SK-N-SH (cell line): ENCODE results near the gene CAST. TPM values are rescaled to one million over a fixed set of nuclear protein-coding genes. Genes with fewer than 3 reads are reported as not detected.

Experiments
- CTCF ChIA-PET: fragments of 300-600, 350-600 bp; formaldehyde crosslinking; extraction: SDS; loops from one replicate; lab custom pipeline; 2021; lab: Yijun Ruan, JAX
- POLR2A ChIA-PET: fragments of 350-600 bp; sonication (Branson Sonifier 250); formaldehyde crosslinking; extraction: SDS; loops from one replicate; lab custom pipeline; 2020; ENCODE audit warnings: antibody characterized with exemption, inconsistent platforms; lab: Yijun Ruan, JAX
- DNase-seq: peaks from one replicate; pipeline ENCODE4 v3.0.0; 2012
- H2AFZ ChIP-seq: fragments of 200-600 bp; sonication (generic); 2 replicates; pipeline ENCODE4 v1.8.1; 2016; ENCODE audit warnings: antibody characterized with exemption, mild to moderate bottlenecking, low read depth
- H3F3A ChIP-seq: fragments of 200-600 bp; sonication (generic); replicated peaks from 2 replicates; pipeline ENCODE3; 2016; ENCODE audit warnings: antibody characterized with exemption, mild to moderate bottlenecking; ENCODE audit not compliant: insufficient read depth
- H3K27ac ChIP-seq, 2 experiments: fragments of 200-500 bp in 1 of 2; fragments of 200-600 bp in 1 of 2; sonication (Bioruptor generic) in 1 of 2; sonication (generic), shearing (Covaris generic) in 1 of 2; 2 replicates each; pipeline versions ENCODE4 v1.5.1 to v1.6.1; 2014 to 2016; ENCODE audit warnings: low read depth in 2 of 2, inconsistent platforms in 1 of 2, low read length in 1 of 2, mild to moderate bottlenecking in 1 of 2, mixed read lengths in 1 of 2
- H3K27me3 ChIP-seq: fragments of 200-600 bp; sonication (generic), shearing (Covaris generic); 2 replicates; pipeline ENCODE4 v1.6.1; 2016; ENCODE audit warnings: mixed run types; ENCODE audit not compliant: insufficient read depth
- H3K36me3 ChIP-seq, 2 experiments: fragments of 200-500 bp in 1 of 2; fragments of 200-600 bp in 1 of 2; sonication (Bioruptor generic) in 1 of 2; sonication (generic) in 1 of 2; replicated peaks in 1 of 2; 2 replicates each; pipeline versions ENCODE3 to v1.5.1; 2014 to 2016; ENCODE audit warnings: low read length in 1 of 2, mild to moderate bottlenecking in 1 of 2; ENCODE audit not compliant: insufficient read depth in 2 of 2, control insufficient read depth in 1 of 2
- H3K4me1 ChIP-seq, 2 experiments: fragments of 200-500 bp in 1 of 2; fragments of 200-600 bp in 1 of 2; sonication (Bioruptor generic) in 1 of 2; sonication (generic), shearing (Covaris generic) in 1 of 2; 2 replicates each; pipeline versions ENCODE4 v1.5.1 to v1.6.1; 2014 to 2016; ENCODE audit warnings: low read depth in 1 of 2, low read length in 1 of 2, mixed run types in 1 of 2; ENCODE audit not compliant: insufficient read depth in 2 of 2, control insufficient read depth in 1 of 2
- H3K4me2 ChIP-seq: fragments of 200-600 bp; sonication (generic), shearing (Covaris generic); 2 replicates; pipeline ENCODE4 v1.6.1; 2017; ENCODE audit warnings: mixed run types
- H3K4me3 ChIP-seq, 2 experiments: fragments of 200-500 bp in 1 of 2; fragments of 200-600 bp in 1 of 2; sonication (Bioruptor generic) in 1 of 2; sonication (generic), shearing (Covaris generic) in 1 of 2; 2 replicates each; pipeline versions ENCODE4 v1.5.1 to v1.8.1; 2014 to 2016; ENCODE audit warnings: low read depth in 2 of 2, inconsistent platforms in 1 of 2, low read length in 1 of 2, mild to moderate bottlenecking in 1 of 2, mixed read lengths in 1 of 2, moderate library complexity in 1 of 2
- H3K79me2 ChIP-seq: fragments of 200-600 bp; sonication (generic); 2 replicates; pipeline ENCODE4 v1.8.1; 2017; ENCODE audit warnings: mild to moderate bottlenecking; ENCODE audit not compliant: insufficient read depth
- H3K9ac ChIP-seq: fragments of 200-600 bp; sonication (generic); 2 replicates; pipeline ENCODE4 v1.6.1; 2017; ENCODE audit warnings: mixed run types
- H3K9me2 ChIP-seq: fragments of 200-600 bp; sonication (generic); 2 replicates; pipeline ENCODE4 v1.6.1; 2017; ENCODE audit warnings: mixed run types
- H3K9me3 ChIP-seq: fragments of 200-600 bp; sonication (generic); 2 replicates; pipeline ENCODE4 v1.6.1; 2017; ENCODE audit warnings: mixed run types, mild to moderate bottlenecking, moderate library complexity
- H4K20me1 ChIP-seq: fragments of 200-600 bp; sonication (generic); 2 replicates; pipeline ENCODE4 v1.6.1; 2017; ENCODE audit warnings: mild to moderate bottlenecking, mixed run types; ENCODE audit not compliant: insufficient read depth
- IRF3 ChIP-seq: fragments of 150-350 bp; IDR thresholded peaks from 2 replicates; pipeline ENCODE4 v1.6.1; 2016; ENCODE audit warnings: mild to moderate bottlenecking, low read depth, low read length
- MEF2A ChIP-seq: IDR thresholded peaks from 2 replicates; pipeline ENCODE4 v1.4.0; 2012; ENCODE audit warnings: low read depth, borderline replicate concordance
- MXI1 ChIP-seq: IDR thresholded peaks from 2 replicates; pipeline ENCODE4 v1.6.1; 2012; ENCODE audit warnings: mild to moderate bottlenecking, low read depth, low read length, improper control_type of control experiment
- POLR2AphosphoS5 ChIP-seq: IDR thresholded peaks from 2 replicates; pipeline ENCODE4 v1.6.1; 2012; ENCODE audit warnings: low read depth, low read length
- RCOR1 ChIP-seq: fragments of 150-350 bp; IDR thresholded peaks from 2 replicates; pipeline ENCODE4 v1.6.1; 2017; ENCODE audit warnings: antibody characterized with exemption, low read length
- RXRA ChIP-seq: IDR thresholded peaks from 2 replicates; pipeline ENCODE4 v1.4.0; 2012; ENCODE audit warnings: low read depth, mild to moderate bottlenecking, borderline replicate concordance
- TCF12 ChIP-seq: IDR thresholded peaks from 2 replicates; pipeline ENCODE4 v1.4.0; 2012
- WGBS: methylation state at CpG from one replicate; pipeline ENCODE4 v1.1.6; 2017; ENCODE audit warnings: low lambda C conversion rate; 5-methylcytosine and 5-hydroxymethylcytosine counted together
- polyA plus RNA-seq, 3 experiments: library from polyadenylated mRNA; depleted of rRNA; stranded (reverse); fragments of >200 nt; gene quantifications; 2 replicates each; pipeline ENCODE4 v1.2.3, GENCODE V29; 2012
- TF ChIP-seq, protein P1 (sequence below): fragments of 200-600 bp; sonication (generic); IDR thresholded peaks from 2 replicates; pipeline ENCODE4 v1.6.1; 2017; ENCODE audit warnings: antibody characterized with exemption, mild to moderate bottlenecking, moderate library complexity

Gene CAST
- polyA plus RNA-seq, 1 of the 3 experiments (the other 2 are of a cell fraction): 82.9 TPM

- H3K79me2 ChIP-seq: peaks cover 27% of the 10 kb centered on the region
- no peaks in the 10 kb centered on the region for H3K9me3 ChIP-seq
- H3K4me3 ChIP-seq: no peak overlapping the region
- no peaks in the 10 kb centered on the region; a peak in 1 of 4 replicates for H3K4me1 ChIP-seq
- H3K36me3 ChIP-seq: peaks cover 22 to 58% of the 10 kb centered on the region in 2 experiments
- H3F3A ChIP-seq: peaks cover 5% of the 10 kb centered on the region
- no peak for DNase-seq
- no peak for TF ChIP-seq RXRA
- TF ChIP-seq RCOR1: no peak
- TF ChIP-seq IRF3: no peak
- TF ChIP-seq, protein P1, sequence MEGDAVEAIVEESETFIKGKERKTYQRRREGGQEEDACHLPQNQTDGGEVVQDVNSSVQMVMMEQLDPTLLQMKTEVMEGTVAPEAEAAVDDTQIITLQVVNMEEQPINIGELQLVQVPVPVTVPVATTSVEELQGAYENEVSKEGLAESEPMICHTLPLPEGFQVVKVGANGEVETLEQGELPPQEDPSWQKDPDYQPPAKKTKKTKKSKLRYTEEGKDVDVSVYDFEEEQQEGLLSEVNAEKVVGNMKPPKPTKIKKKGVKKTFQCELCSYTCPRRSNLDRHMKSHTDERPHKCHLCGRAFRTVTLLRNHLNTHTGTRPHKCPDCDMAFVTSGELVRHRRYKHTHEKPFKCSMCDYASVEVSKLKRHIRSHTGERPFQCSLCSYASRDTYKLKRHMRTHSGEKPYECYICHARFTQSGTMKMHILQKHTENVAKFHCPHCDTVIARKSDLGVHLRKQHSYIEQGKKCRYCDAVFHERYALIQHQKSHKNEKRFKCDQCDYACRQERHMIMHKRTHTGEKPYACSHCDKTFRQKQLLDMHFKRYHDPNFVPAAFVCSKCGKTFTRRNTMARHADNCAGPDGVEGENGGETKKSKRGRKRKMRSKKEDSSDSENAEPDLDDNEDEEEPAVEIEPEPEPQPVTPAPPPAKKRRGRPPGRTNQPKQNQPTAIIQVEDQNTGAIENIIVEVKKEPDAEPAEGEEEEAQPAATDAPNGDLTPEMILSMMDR: no peak
- no peak for TF ChIP-seq POLR2AphosphoS5
- no peak overlapping the region for H2AFZ ChIP-seq
- no peak overlapping the region for H3K9ac ChIP-seq
- H3K4me2 ChIP-seq: no peak overlapping the region
- H3K9me2 ChIP-seq: no peaks in the 10 kb centered on the region
- H3K27ac ChIP-seq: no peak overlapping the region
- CTCF ChIA-PET: interaction anchor here (0.9 to 1.6 kb wide), 4 partner anchors 9 to 428 kb away, joined by 3 to 6 read pairs (median 4); no protein-coding TSS in a partner anchor
- WGBS: 91% methylated on average over 7 of the region's 7 CpGs
- H3K27me3 ChIP-seq: no peaks in the 10 kb centered on the region
- no peaks in the 10 kb centered on the region; the same call in 1 of the 2 replicates for H4K20me1 ChIP-seq
- POLR2A ChIA-PET: no interaction called here
Measured at GRCh38 chr5:96733771-96734500, 71.8 kb downstream of the CAST start.

GRCh38 chr5:96734871-96735325 lies 72.7 kb downstream of the CAST start:
- Histone ChIP-seq H3K79me2 (peaks cover 27% of the 10 kb centered on the region), H3K9me2 (no peaks in the 10 kb centered on the region), H3F3A (peaks cover 5% of the 10 kb centered on the region), H3K4me3 (no peak overlapping the region), H3K36me3 (peaks cover 27 to 58% of the 10 kb centered on the region in 2 experiments), H2AFZ (no peak overlapping the region), H3K4me2 (no peak overlapping the region), H3K4me1 (no peaks in the 10 kb centered on the region; a peak in 1 of 4 replicates), H3K9me3 (no peaks in the 10 kb centered on the region), H4K20me1 (no peaks in the 10 kb centered on the region; the same call in 1 of the 2 replicates), H3K27me3 (no peaks in the 10 kb centered on the region), H3K9ac (no peak overlapping the region), H3K27ac (no peak overlapping the region; a peak in 1 of 4 replicates)
- ChIA-PET CTCF (interaction anchor here (1.2 kb wide), 1 partner anchor 427 kb away, joined by 3 read pairs; no protein-coding TSS in a partner anchor), POLR2A (no interaction called here)
- no peak for TF ChIP-seq MXI1
- TF ChIP-seq MEF2A: no peak
- 0 out of 2 replicates have a peak, but pooled peaks have one; percentile 8 for TF ChIP-seq TCF12
- 44% methylated on average over 1 of the region's 1 CpG for WGBS
- DNase-seq: no peak
